GM19463 (cell line): ENCODE data around the gene MYH9.

Experiments used
- ATAC-seq: cut with Tn5 transposase; IDR thresholded peaks from one replicate; pipeline ENCODE4 v1.9.1; 2021; ENCODE audit warnings: mild to moderate bottlenecking, moderate library complexity; ENCODE audit not compliant: unreplicated experiment

MYH9 gene

GRCh38 chr22:36351921-36352802 is 35.6 kb downstream of the MYH9 start:
- no peak for ATAC-seq

GRCh38 chr22:36350751-36351594 is 36.8 kb downstream of the MYH9 start:
- no peak for ATAC-seq

- ATAC-seq, result no peak
These were observed 38.0 kb downstream of the MYH9 start for GRCh38 chr22:36349726-36350125.

GRCh38 chr22:36348760-36349159 is 39.0 kb downstream of the MYH9 start:
- no peak for ATAC-seq

GRCh38 chr22:36347094-36347493 is 40.7 kb downstream of the MYH9 start:
- no peak for ATAC-seq

- no peak for ATAC-seq
These were observed 43.5 kb downstream of the MYH9 start for GRCh38 chr22:36344106-36344827.

- no peak for ATAC-seq
These were observed 44.1 kb downstream of the MYH9 start for GRCh38 chr22:36343720-36344105.

GRCh38 chr22:36343070-36343719 is 44.6 kb downstream of the MYH9 start:
- ATAC-seq, result no peak

- ATAC-seq, result no peak
These were observed 46.1 kb downstream of the MYH9 start for GRCh38 chr22:36341640-36342041.

- ATAC-seq, result no peak
These were observed 47.1 kb downstream of the MYH9 start for GRCh38 chr22:36340621-36341020.

- ATAC-seq, result no peak
These were observed 48.3 kb downstream of the MYH9 start for GRCh38 chr22:36339171-36340065.

- ATAC-seq, result no peak
These were observed 50.2 kb downstream of the MYH9 start for GRCh38 chr22:36337365-36338130.

GRCh38 chr22:36336246-36337182 is 51.3 kb downstream of the MYH9 start:
- no peak for ATAC-seq

GRCh38 chr22:36335621-36336020 is 52.1 kb downstream of the MYH9 start:
- ATAC-seq, result no peak

GRCh38 chr22:36334821-36335603 is 52.8 kb downstream of the MYH9 start:
- ATAC-seq, result no peak

- no peak for ATAC-seq
These were observed 53.5 kb downstream of the MYH9 start for GRCh38 chr22:36334081-36334820.
